GM12878 (cell line): Measurements from ENCODE around the gene DUSP18. TPM values are rescaled to one million over a fixed set of nuclear protein-coding genes. Genes with fewer than 3 reads are reported as not detected.
A peak's percentile ranks its signal among the peaks of the same experiment; 100 is the strongest.

Experiments used
- BCL11A ChIP-seq: IDR thresholded peaks from 2 replicates; pipeline ENCODE4 v1.6.1; 2011; ENCODE audit warnings: low read depth, low read length
- BRCA1 ChIP-seq: IDR thresholded peaks from 2 replicates; pipeline ENCODE4 v1.6.1; 2011; ENCODE audit warnings: low read depth, low read length, improper control_type of control experiment
- CBFB ChIP-seq: IDR thresholded peaks from 2 replicates; pipeline ENCODE4 v1.6.1; 2016; ENCODE audit warnings: antibody characterized with exemption, low read depth
- CHD2 ChIP-seq: IDR thresholded peaks from 2 replicates; pipeline ENCODE4 v1.6.1; 2011; ENCODE audit warnings: low read depth, low read length, improper control_type of control experiment, borderline replicate concordance
- CREB1 ChIP-seq: IDR thresholded peaks from 2 replicates; pipeline ENCODE4 v1.6.1; 2012; ENCODE audit warnings: low read depth, mild to moderate bottlenecking, inconsistent platforms
- ESRRA ChIP-seq: IDR thresholded peaks from 2 replicates; pipeline ENCODE4 v1.6.1; 2012; ENCODE audit warnings: mild to moderate bottlenecking, low read length, improper control_type of control experiment
- HCFC1 ChIP-seq: fragments of 150-350 bp; IDR thresholded peaks from 2 replicates; pipeline ENCODE4 v1.6.1; 2014; ENCODE audit warnings: low read length
- HDAC6 ChIP-seq: fragments of 200-600 bp; sonication (generic); IDR thresholded peaks from one replicate; pipeline ENCODE4 v1.8.0; 2017; ENCODE audit warnings: antibody characterized with exemption; ENCODE audit not compliant: unreplicated experiment
- IKZF1 ChIP-seq: fragments of 450-650 bp; conservative IDR thresholded peaks from 2 replicates; pipeline ENCODE4 v1.6.1; 2017; ENCODE audit warnings: antibody characterized with exemption, mild to moderate bottlenecking
- JUND ChIP-seq: IDR thresholded peaks from 2 replicates; pipeline ENCODE4 v1.6.1; 2012; ENCODE audit warnings: low read depth, mild to moderate bottlenecking, low read length, improper control_type of control experiment, moderate library complexity
- NBN ChIP-seq: fragments of 450-650 bp; IDR thresholded peaks from 2 replicates; pipeline ENCODE4 v1.6.1; 2016
- NR2C2 ChIP-seq: IDR thresholded peaks from 2 replicates; pipeline ENCODE4 v1.6.1; 2011; ENCODE audit warnings: borderline replicate concordance, low read depth; ENCODE audit not compliant: control insufficient read depth, insufficient read length
- NRF1 ChIP-seq: conservative IDR thresholded peaks from 2 replicates; pipeline ENCODE4 v1.6.1; 2011; ENCODE audit warnings: mild to moderate bottlenecking, low read depth, low read length, improper control_type of control experiment
- PAX5 ChIP-seq: IDR thresholded peaks from 2 replicates; pipeline ENCODE4 v1.6.1; 2011; ENCODE audit warnings: low read depth, low read length, borderline replicate concordance
- PML ChIP-seq: IDR thresholded peaks from 2 replicates; pipeline ENCODE4 v1.6.1; 2012; ENCODE audit warnings: low read length, inconsistent platforms
- RELB ChIP-seq: fragments of 450-650 bp; IDR thresholded peaks from 2 replicates; pipeline ENCODE4 v1.6.1; 2017; ENCODE audit warnings: low read depth, mild to moderate bottlenecking, moderate library complexity
- SMARCA5 ChIP-seq: fragments of 450-650 bp; IDR thresholded peaks from 2 replicates; pipeline ENCODE4 v1.6.1; 2017; ENCODE audit warnings: mild to moderate bottlenecking
- STAT1 ChIP-seq: fragments of 450-650 bp; conservative IDR thresholded peaks from 2 replicates; pipeline ENCODE4 v1.6.1; 2014; ENCODE audit warnings: antibody characterized with exemption, mild to moderate bottlenecking
- STAT3 ChIP-seq: IDR thresholded peaks from 2 replicates; pipeline ENCODE4 v1.6.1; 2011; ENCODE audit warnings: low read depth, low read length, improper control_type of control experiment
- TCF7 ChIP-seq: IDR thresholded peaks from 2 replicates; pipeline ENCODE4 v1.6.1; 2014; ENCODE audit warnings: antibody characterized with exemption, borderline replicate concordance
- polyA plus RNA-seq, 11 experiments: library from polyadenylated mRNA; depleted of rRNA in 4 of 11; unstranded in 6 of 11; stranded (reverse) in 5 of 11; fragments of >200 nt; fragmentation: Nextera tagmentation in 4 of 11; fragmentation: Illumina TruSeq in 1 of 11; extraction: Ambion mirVana in 4 of 11; extraction: Trizol in 1 of 11; gene quantifications; 1 replicate in 1 of 11; 2 replicates in 10 of 11; pipeline versions ENCODE4 v1.2.1 to v1.2.3, GENCODE V29; 2011 to 2016; ENCODE audit warnings: inconsistent platforms in 2 of 11, missing spikeins in 2 of 11, low read depth in 1 of 11
- total RNA-seq, 4 experiments: library from RNA; depleted of rRNA in 3 of 4; stranded (reverse); fragments of >200 nt in 3 of 4; fragmentation: Illumina TruSeq in 1 of 4; extraction: Trizol in 1 of 4; gene quantifications; 2 replicates each; pipeline versions ENCODE4 v1.2.1 to v1.2.3, GENCODE V29; 2013 to 2021
- TF ChIP-seq, protein P1 (sequence below): fragments of 450-650 bp; IDR thresholded peaks from 2 replicates; pipeline ENCODE4 v1.6.1; 2016; ENCODE audit warnings: mild to moderate bottlenecking
- TF ChIP-seq, protein P2 (sequence below): fragments of 450-650 bp; IDR thresholded peaks from 2 replicates; pipeline ENCODE4 v1.6.1; 2017; ENCODE audit warnings: mild to moderate bottlenecking, moderate library complexity
- TF ChIP-seq, protein P3 (sequence below): IDR thresholded peaks from 2 replicates; pipeline ENCODE4 v1.6.1; 2012; ENCODE audit warnings: low read depth, low read length, improper control_type of control experiment

DUSP18 gene
- total and polyA plus RNA-seq, 10 of the 15 experiments (the other 5 are each of a cell fraction or from before 2014, with no cell fraction given): 1.9 to 11.9 (median 7.7) TPM

GRCh38 chr22:30705710-30706651, 38.3 kb upstream of the DUSP18 start (continued):
- no peak; the same call in 1 of the 2 replicates for TF ChIP-seq SMARCA5
- TF ChIP-seq, protein P1, sequence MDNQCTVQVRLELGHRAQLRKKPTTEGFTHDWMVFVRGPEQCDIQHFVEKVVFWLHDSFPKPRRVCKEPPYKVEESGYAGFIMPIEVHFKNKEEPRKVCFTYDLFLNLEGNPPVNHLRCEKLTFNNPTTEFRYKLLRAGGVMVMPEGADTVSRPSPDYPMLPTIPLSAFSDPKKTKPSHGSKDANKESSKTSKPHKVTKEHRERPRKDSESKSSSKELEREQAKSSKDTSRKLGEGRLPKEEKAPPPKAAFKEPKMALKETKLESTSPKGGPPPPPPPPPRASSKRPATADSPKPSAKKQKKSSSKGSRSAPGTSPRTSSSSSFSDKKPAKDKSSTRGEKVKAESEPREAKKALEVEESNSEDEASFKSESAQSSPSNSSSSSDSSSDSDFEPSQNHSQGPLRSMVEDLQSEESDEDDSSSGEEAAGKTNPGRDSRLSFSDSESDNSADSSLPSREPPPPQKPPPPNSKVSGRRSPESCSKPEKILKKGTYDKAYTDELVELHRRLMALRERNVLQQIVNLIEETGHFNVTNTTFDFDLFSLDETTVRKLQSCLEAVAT: no peak
- 0 out of 2 replicates have a peak, but pooled peaks have one; percentile 11 for TF ChIP-seq CBFB
- TF ChIP-seq CREB1: no peak
- TF ChIP-seq BRCA1: no peak
- no peak for TF ChIP-seq NR2C2
- TF ChIP-seq HDAC6: no peak
- TF ChIP-seq STAT3: no peak
- no peak for TF ChIP-seq TCF7
- TF ChIP-seq BCL11A: peak; percentile 54; the same call in 1 of the 2 replicates
- no peak for TF ChIP-seq JUND
- peak; percentile 97 for TF ChIP-seq IKZF1
- no peak for TF ChIP-seq STAT1
- no peak for TF ChIP-seq PML
- no peak for TF ChIP-seq HCFC1
- TF ChIP-seq PAX5: no peak
- no peak for TF ChIP-seq NRF1
- 0 out of 2 replicates have a peak, but pooled peaks have one; percentile 69 for TF ChIP-seq CHD2
- TF ChIP-seq, protein P2, sequence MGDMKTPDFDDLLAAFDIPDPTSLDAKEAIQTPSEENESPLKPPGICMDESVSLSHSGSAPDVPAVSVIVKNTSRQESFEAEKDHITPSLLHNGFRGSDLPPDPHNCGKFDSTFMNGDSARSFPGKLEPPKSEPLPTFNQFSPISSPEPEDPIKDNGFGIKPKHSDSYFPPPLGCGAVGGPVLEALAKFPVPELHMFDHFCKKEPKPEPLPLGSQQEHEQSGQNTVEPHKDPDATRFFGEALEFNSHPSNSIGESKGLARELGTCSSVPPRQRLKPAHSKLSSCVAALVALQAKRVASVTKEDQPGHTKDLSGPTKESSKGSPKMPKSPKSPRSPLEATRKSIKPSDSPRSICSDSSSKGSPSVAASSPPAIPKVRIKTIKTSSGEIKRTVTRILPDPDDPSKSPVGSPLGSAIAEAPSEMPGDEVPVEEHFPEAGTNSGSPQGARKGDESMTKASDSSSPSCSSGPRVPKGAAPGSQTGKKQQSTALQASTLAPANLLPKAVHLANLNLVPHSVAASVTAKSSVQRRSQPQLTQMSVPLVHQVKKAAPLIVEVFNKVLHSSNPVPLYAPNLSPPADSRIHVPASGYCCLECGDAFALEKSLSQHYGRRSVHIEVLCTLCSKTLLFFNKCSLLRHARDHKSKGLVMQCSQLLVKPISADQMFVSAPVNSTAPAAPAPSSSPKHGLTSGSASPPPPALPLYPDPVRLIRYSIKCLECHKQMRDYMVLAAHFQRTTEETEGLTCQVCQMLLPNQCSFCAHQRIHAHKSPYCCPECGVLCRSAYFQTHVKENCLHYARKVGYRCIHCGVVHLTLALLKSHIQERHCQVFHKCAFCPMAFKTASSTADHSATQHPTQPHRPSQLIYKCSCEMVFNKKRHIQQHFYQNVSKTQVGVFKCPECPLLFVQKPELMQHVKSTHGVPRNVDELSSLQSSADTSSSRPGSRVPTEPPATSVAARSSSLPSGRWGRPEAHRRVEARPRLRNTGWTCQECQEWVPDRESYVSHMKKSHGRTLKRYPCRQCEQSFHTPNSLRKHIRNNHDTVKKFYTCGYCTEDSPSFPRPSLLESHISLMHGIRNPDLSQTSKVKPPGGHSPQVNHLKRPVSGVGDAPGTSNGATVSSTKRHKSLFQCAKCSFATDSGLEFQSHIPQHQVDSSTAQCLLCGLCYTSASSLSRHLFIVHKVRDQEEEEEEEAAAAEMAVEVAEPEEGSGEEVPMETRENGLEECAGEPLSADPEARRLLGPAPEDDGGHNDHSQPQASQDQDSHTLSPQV: no peak
- TF ChIP-seq, protein P3, sequence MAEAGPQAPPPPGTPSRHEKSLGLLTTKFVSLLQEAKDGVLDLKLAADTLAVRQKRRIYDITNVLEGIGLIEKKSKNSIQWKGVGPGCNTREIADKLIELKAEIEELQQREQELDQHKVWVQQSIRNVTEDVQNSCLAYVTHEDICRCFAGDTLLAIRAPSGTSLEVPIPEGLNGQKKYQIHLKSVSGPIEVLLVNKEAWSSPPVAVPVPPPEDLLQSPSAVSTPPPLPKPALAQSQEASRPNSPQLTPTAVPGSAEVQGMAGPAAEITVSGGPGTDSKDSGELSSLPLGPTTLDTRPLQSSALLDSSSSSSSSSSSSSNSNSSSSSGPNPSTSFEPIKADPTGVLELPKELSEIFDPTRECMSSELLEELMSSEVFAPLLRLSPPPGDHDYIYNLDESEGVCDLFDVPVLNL: no peak
- peak; percentile 85 for TF ChIP-seq RELB
- TF ChIP-seq NBN: peak; percentile 56; the same call in 1 of the 2 replicates
- no peak for TF ChIP-seq ESRRA
